ENCODE measurements around the gene IL1RAPL1. TPM values are rescaled to one million over a fixed set of nuclear protein-coding genes. Genes with fewer than 3 reads are reported as not detected.

The IL1RAPL1 gene
- total RNA-seq, 1 experiment from 2014 or later: not detected

DNA sequence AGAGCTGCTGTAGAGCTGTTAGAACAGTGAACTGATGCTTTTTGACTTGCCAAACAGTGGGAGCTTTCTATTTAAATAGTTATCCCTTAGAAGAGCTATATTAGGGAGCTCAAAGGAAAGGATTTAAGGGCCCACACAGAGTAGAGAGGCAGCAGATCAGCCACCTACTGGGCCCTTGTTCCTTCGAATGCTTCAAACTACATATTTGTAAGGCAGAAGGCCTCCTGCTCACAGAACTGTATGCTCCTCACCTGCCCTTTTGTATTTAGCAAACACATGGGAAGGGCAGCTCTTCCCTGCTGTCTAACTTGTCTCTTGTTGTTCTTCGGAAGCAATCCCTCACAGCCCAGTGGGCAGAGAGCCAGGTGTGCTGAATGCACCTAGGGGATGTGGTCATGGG lies 38.0 kb downstream of the IL1RAPL1 start:
- TF ChIP-seq, protein P1, sequence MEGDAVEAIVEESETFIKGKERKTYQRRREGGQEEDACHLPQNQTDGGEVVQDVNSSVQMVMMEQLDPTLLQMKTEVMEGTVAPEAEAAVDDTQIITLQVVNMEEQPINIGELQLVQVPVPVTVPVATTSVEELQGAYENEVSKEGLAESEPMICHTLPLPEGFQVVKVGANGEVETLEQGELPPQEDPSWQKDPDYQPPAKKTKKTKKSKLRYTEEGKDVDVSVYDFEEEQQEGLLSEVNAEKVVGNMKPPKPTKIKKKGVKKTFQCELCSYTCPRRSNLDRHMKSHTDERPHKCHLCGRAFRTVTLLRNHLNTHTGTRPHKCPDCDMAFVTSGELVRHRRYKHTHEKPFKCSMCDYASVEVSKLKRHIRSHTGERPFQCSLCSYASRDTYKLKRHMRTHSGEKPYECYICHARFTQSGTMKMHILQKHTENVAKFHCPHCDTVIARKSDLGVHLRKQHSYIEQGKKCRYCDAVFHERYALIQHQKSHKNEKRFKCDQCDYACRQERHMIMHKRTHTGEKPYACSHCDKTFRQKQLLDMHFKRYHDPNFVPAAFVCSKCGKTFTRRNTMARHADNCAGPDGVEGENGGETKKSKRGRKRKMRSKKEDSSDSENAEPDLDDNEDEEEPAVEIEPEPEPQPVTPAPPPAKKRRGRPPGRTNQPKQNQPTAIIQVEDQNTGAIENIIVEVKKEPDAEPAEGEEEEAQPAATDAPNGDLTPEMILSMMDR (IDR thresholded peaks at IDR 0.05; ENCODE audit: unreplicated experiment): no peak
- intact Hi-C loops (cut with micrococcal nuclease; ENCODE audit: unreplicated experiment): no loop called here
- H3K27ac Mint-ChIP-seq (ENCODE audit: unreplicated experiment): no peak overlapping the region
- peaks cover 3% of the 10 kb centered on the region for H3K9me3 Mint-ChIP-seq (ENCODE audit: low read depth, unreplicated experiment)
- H3K27me3 Mint-ChIP-seq (ENCODE audit: unreplicated experiment): no peaks in the 10 kb centered on the region
- H3K36me3 Mint-ChIP-seq (ENCODE audit: insufficient read depth, unreplicated experiment): no peaks in the 10 kb centered on the region
- no peak for DNase-seq
- no peaks in the 10 kb centered on the region for H3K4me1 Mint-ChIP-seq (ENCODE audit: low read depth, unreplicated experiment)
- H3K4me3 Mint-ChIP-seq (ENCODE audit: low read depth, unreplicated experiment): no peak overlapping the region
- CTCF ChIA-PET: interaction anchor here (0.9 kb wide), 1 partner anchor 24 kb away, joined by 3 read pairs; no protein-coding TSS in a partner anchor
- BruUV-seq (replicated peaks): no TSS peak

DNA sequence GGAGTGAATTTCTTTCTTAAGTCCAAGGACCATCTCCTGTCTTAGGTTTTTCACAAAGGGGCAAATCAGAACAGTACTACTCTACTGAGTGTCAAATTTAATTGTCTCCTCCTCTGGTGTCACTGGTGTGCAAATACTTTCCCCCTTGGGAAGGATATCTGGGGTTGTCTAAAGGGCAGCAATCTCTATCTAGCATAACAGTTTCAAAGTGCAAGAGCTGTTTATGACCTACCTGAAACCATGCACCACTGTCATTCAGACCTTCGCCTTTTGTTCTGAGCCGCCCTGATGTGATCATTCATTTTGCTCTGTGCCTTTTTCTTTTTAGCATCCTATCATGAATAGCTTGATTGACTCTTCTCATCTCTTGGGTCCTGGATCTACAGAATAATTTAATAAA lies 39.3 kb downstream of the IL1RAPL1 start:
- CTCF ChIA-PET: no interaction called here
- no peak overlapping the region for H3K4me3 Mint-ChIP-seq (ENCODE audit: low read depth, unreplicated experiment)
- H3K9me3 Mint-ChIP-seq (ENCODE audit: low read depth, unreplicated experiment): no peaks in the 10 kb centered on the region
- TF ChIP-seq, protein P1 (IDR thresholded peaks at IDR 0.05; ENCODE audit: unreplicated experiment): no peak
- no TSS peak for BruUV-seq (replicated peaks)
- H3K36me3 Mint-ChIP-seq (ENCODE audit: insufficient read depth, unreplicated experiment): no peaks in the 10 kb centered on the region
- H3K27ac Mint-ChIP-seq (ENCODE audit: unreplicated experiment): no peak overlapping the region
- intact Hi-C loops (cut with micrococcal nuclease; ENCODE audit: unreplicated experiment): no loop called here
- no peak for DNase-seq
- no peaks in the 10 kb centered on the region for H3K4me1 Mint-ChIP-seq (ENCODE audit: low read depth, unreplicated experiment)
- H3K27me3 Mint-ChIP-seq (ENCODE audit: unreplicated experiment): no peaks in the 10 kb centered on the region

DNA sequence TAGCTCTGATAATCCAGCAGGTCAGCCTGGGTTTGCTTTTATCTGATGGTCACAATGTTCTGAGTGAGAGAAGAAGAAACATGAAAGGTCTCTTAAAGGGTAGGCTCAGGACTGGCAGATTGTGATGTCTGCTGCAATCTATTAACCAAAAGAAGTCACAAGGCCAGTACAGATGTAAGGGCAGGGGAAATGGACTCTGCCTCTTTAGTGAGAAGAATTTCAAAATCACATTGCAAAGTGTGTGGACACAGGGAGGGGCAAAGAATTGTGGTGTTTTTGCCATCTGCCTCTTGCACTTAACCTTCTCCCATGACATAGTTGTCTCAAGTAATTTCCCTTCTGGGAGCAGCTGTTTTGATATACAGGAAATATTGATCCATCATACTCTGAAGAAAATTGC lies 40.9 kb downstream of the IL1RAPL1 start:
- Mint-ChIP-seq H3K9me3 (ENCODE audit: low read depth, unreplicated experiment) (no peaks in the 10 kb centered on the region), H3K27ac (ENCODE audit: unreplicated experiment) (no peak overlapping the region), H3K27me3 (ENCODE audit: unreplicated experiment) (no peaks in the 10 kb centered on the region), H3K4me1 (ENCODE audit: low read depth, unreplicated experiment) (no peaks in the 10 kb centered on the region), H3K36me3 (ENCODE audit: insufficient read depth, unreplicated experiment) (no peaks in the 10 kb centered on the region), H3K4me3 (ENCODE audit: low read depth, unreplicated experiment) (no peak overlapping the region)
- TF ChIP-seq, protein P1 (IDR thresholded peaks at IDR 0.05; ENCODE audit: unreplicated experiment): no peak
- CTCF ChIA-PET: no interaction called here
- no peak for DNase-seq
- no TSS peak for BruUV-seq (replicated peaks)
- intact Hi-C loops (cut with micrococcal nuclease; ENCODE audit: unreplicated experiment): no loop called here

DNA sequence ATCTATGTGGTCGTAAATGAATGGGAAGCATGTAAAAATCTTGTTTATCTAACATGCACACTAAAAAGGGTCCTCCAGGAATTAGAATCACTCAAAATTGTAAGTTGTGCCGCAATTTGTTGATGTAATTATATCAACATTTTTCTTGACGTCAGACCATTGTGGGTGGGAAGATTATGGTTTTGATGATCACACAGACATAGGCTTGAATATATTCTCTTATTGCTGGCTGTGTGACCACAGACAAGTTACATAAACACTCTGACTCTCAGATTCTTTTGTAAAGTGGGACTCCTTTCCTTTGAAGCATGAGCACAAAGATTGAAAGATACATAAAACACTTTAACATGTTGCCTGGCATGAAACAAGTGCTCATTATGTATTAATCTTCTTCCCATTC lies 51.5 kb downstream of the IL1RAPL1 start:
- BruUV-seq (replicated peaks): no TSS peak

More for the DNA sequence above, 51.5 kb downstream of the IL1RAPL1 start:
- TF ChIP-seq, protein P1 (IDR thresholded peaks at IDR 0.05; ENCODE audit: unreplicated experiment): no peak
- H3K4me1 Mint-ChIP-seq (ENCODE audit: low read depth, unreplicated experiment): no peaks in the 10 kb centered on the region
- intact Hi-C loops (cut with micrococcal nuclease; ENCODE audit: unreplicated experiment): no loop called here
- no peaks in the 10 kb centered on the region for H3K36me3 Mint-ChIP-seq (ENCODE audit: insufficient read depth, unreplicated experiment)
- CTCF ChIA-PET: no interaction called here
- peaks cover 2% of the 10 kb centered on the region for H3K9me3 Mint-ChIP-seq (ENCODE audit: low read depth, unreplicated experiment)
- H3K27me3 Mint-ChIP-seq (ENCODE audit: unreplicated experiment): no peaks in the 10 kb centered on the region
- no peak for DNase-seq
- no peak overlapping the region for H3K27ac Mint-ChIP-seq (ENCODE audit: unreplicated experiment)
- no peak overlapping the region for H3K4me3 Mint-ChIP-seq (ENCODE audit: low read depth, unreplicated experiment)
